ENCODE data around the gene AGXT. TPM values are rescaled to one million over a fixed set of nuclear protein-coding genes. Genes with fewer than 3 reads are reported as not detected.

The AGXT gene
- not detected in 2 replicates for total RNA-seq

DNA sequence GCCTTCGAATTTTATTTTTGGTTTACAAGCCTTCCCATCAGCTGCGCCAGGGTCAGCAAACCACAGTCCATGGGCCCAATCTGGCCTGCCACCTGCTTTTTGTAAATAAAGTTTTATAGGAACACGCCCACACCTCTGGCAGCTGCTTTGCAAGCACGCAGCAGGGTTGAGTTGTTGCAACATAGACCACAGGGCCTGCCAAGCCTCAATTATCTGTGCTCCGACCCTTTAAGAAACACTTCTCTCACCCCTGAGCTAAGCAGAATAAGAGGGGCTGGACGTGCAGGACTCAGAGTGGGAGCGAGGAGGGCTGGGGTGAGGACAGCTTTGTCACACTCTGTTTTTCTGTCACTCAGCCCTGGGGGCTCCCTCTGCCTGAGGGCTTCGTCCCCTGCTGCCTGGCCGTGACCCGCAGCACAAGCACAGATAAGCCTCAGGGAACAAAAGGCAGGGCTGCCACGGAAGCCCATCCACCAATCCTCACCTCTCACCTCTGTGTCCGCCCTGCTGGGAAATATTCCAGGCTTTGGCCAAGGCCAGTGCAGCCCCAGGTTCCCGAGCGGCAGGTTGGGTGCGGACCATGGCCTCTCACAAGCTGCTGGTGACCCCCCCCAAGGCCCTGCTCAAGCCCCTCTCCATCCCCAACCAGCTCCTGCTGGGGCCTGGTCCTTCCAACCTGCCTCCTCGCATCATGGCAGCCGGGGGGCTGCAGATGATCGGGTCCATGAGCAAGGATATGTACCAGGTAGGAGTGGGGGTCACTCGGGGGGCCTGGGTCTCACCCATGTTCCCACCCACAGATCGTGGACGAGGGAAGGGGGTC is at the start of gene AGXT:
Gene AGXT (plus strand): TSS at position 539 of the 823 bp plus-strand sequence. CDS start 42 bp downstream, at position 581.
- TF ChIP-seq CTCF (IDR thresholded peaks at IDR 0.05; ENCODE audit: insufficient read depth, low read depth, low read length), result no peak
- H3K4me3 ChIP-seq (ENCODE audit: low read depth, low read length), result no peak within 1 kb of the TSS
- peak; percentile 51 for DNase-seq (ENCODE audit: low read depth)

- no peak overlapping the region for H3K4me3 ChIP-seq (ENCODE audit: low read depth, low read length)
- no peak for DNase-seq (ENCODE audit: low read depth)
- no peak for TF ChIP-seq CTCF (IDR thresholded peaks at IDR 0.05; ENCODE audit: insufficient read depth, low read depth, low read length)
Observed at GRCh38 chr2:240819126-240819857, 49.3 kb upstream of the AGXT start.

DNA sequence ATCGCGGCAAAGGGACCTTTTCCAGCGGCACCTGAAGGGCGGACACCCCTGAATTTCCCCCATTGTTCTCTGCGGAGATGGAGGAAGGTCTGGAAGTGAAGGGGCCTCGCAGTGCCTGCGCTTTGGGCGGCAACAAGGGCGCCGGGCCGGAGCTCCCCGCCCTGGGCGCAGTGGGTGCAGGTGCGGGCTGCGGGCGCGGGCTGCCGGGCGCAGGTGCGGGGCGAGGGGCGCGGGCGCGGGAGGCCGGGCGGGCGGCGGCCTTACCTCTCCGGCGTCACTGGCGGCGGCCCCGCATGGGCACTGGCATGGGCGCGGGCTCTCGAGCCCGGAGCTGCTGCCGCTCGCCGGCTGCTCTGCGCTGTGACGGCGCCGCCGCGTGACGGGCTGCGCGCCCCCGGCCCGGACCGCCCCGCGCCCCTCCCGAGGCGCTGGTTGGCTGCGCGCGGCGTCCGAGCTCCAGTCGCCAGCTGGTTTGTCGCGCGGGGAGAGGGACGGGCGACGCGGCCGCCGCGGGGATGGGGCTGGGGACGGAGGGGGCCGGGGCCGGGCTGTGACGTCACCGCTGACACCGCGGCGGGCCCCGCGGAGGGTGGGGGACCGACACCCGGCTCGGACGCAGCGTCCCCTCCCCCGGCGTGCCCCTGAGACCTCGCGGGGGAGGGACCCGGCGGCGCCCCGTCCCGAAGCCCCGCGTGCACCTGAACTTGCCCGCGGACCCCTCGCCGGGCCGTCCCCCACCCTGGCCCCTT is 48.6 kb upstream of the AGXT start, which contains the start of gene KIF1A:
Gene KIF1A (minus strand): TSS at position 362 of the 749 bp plus-strand sequence. CDS start 22,467 bp downstream, outside the sequence.
- no peak for TF ChIP-seq CTCF (IDR thresholded peaks at IDR 0.05; ENCODE audit: insufficient read depth, low read depth, low read length)
- no peak for DNase-seq (ENCODE audit: low read depth)
- no peak within 1 kb of the TSS for H3K4me3 ChIP-seq (ENCODE audit: low read depth, low read length)

DNA sequence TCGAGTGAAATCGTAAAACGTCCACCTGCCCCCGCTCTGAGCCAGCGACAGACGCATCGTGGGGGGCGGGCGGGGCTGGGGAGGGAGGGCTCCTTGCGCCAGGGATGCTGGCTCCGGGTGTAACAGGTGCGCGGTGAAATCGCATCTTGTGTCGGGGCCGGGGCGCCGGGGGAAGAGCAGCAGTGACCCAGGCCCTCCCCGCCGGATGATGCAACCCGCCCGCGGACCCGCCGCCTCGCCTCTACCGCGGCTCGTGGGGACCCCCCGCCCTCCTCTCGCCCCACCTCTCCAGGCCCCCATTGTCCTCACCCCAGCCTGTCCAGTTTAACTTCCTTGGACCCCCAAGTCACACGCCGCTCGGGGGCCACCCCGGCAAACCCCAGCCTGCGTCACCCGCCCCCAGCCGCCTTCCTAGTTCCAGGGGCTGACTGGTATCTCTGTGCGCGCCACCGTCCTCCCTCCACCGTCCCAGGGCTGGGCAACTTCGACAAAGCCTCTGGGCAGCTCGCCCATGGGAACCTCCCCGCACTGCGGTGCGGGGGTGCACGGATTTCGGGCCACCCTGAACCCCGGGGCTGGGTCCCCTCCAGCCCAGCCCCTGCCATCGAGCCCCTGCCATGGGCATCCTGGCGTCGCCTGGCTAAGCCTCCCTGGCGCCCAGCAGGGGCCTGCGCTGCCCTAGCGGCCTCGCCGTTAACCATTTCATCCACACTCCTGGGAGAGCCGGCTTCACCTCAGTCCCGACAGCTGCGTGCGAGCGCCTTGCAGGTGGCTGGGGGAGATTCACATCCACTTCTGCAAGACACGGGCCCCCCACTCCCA is 47.8 kb upstream of the AGXT start:
- DNase-seq (ENCODE audit: low read depth), result no peak
- no peak for TF ChIP-seq CTCF (IDR thresholded peaks at IDR 0.05; ENCODE audit: insufficient read depth, low read depth, low read length)
- no peak overlapping the region for H3K4me3 ChIP-seq (ENCODE audit: low read depth, low read length)

DNA sequence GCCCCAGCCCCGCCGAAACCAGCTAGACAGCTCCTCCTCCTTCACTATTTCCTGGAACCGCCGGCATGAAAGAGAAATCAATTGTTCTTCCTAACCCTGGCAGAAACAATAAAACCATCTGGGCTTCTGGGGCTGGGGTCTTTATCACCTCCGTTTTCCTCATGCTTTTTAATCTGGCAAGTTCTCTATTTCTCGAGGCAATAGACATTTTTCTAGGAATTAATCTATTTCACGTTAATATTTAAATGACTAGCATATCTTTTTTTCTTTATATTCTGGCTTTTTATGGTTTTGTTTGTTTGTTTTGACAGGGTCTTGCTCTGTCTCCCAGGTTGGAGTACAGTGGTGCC is 47.2 kb upstream of the AGXT start:
- no peak for TF ChIP-seq CTCF (IDR thresholded peaks at IDR 0.05; ENCODE audit: insufficient read depth, low read depth, low read length)
- H3K4me3 ChIP-seq (ENCODE audit: low read depth, low read length), result no peak overlapping the region
- DNase-seq (ENCODE audit: low read depth), result no peak

Measured in fibroblast of villous mesenchyme (primary cell).